GM04503 (cell line): ENCODE data around the gene MCL1.
"Not testable (repeated sequence)": the region's sequence is repeated elsewhere in the genome, so short reads cannot be mapped to it uniquely, and the experiment has no call there.

Source experiments
- DNase-seq: peaks from one replicate; pipeline ENCODE4 v3.0.0-alpha.2; 2012; ENCODE audit warnings: low read depth

MCL1 gene

GRCh38 chr1:150579110-150579944 is at the start of gene MCL1:
Gene MCL1, minus strand, starts transcription at chr1:150579610. Its CDS starts 80 bp downstream, at chr1:150579530.
- peak; percentile 77 for DNase-seq

- DNase-seq: no peak
Measured at GRCh38 chr1:150628766-150629114, 49.3 kb upstream of the MCL1 start.

GRCh38 chr1:150627826-150628410 is 48.5 kb upstream of the MCL1 start:
- DNase-seq: no peak

- no peak for DNase-seq
Measured at GRCh38 chr1:150626150-150626549, 46.7 kb upstream of the MCL1 start.

- not testable (repeated sequence) for DNase-seq
Measured at GRCh38 chr1:150624546-150624945, 45.1 kb upstream of the MCL1 start.

- not testable (repeated sequence) for DNase-seq
Measured at GRCh38 chr1:150624134-150624533, 44.7 kb upstream of the MCL1 start.

GRCh38 chr1:150622303-150622975 is 43.0 kb upstream of the MCL1 start:
- no peak for DNase-seq

GRCh38 chr1:150621497-150622302 is 42.3 kb upstream of the MCL1 start:
- DNase-seq: peak; percentile 18

GRCh38 chr1:150620919-150621318 is 41.5 kb upstream of the MCL1 start:
- no peak for DNase-seq

- DNase-seq: peak; percentile 43
Measured at GRCh38 chr1:150619576-150620509, 40.4 kb upstream of the MCL1 start.

GRCh38 chr1:150615346-150616201 is 36.2 kb upstream of the MCL1 start:
- no peak for DNase-seq

GRCh38 chr1:150613061-150613920 is 33.9 kb upstream of the MCL1 start:
- peak; percentile 61 for DNase-seq

- DNase-seq: no peak
Measured at GRCh38 chr1:150612014-150612345, 32.6 kb upstream of the MCL1 start.

GRCh38 chr1:150610576-150610975 is 31.2 kb upstream of the MCL1 start:
- DNase-seq: no peak

GRCh38 chr1:150609732-150610131 is 30.3 kb upstream of the MCL1 start:
- DNase-seq: no peak

GRCh38 chr1:150606463-150607142 is 27.2 kb upstream of the MCL1 start:
- DNase-seq: no peak

- DNase-seq: not testable (repeated sequence)
Measured at GRCh38 chr1:150605451-150605731, 26.0 kb upstream of the MCL1 start.

- no peak for DNase-seq
Measured at GRCh38 chr1:150604226-150604588, 24.8 kb upstream of the MCL1 start.

- DNase-seq: no peak
Measured at GRCh38 chr1:150603711-150604110, 24.3 kb upstream of the MCL1 start.
